ENCODE data around the gene AMTN.

- TF ChIP-seq CTCF (IDR thresholded peaks at IDR 0.05): no peak
- TF ChIP-seq POLR2A (IDR thresholded peaks at IDR 0.05): no peak
Observed at GRCh38 chr4:70530997-70531396, 12.6 kb downstream of the AMTN start.
